Activated CD4-positive, alpha-beta T cell treated with anti-CD3 and anti-CD28 coated beads for 1 hour (primary cell): ENCODE measurements around the gene SBNO1.
"Not testable (repeated sequence)": the region's sequence is repeated elsewhere in the genome, so short reads cannot be mapped to it uniquely, and the experiment has no call there.

Source experiments
- DNase-seq: peaks from one replicate; pipeline ENCODE4 v3.0.0-alpha.2; 2020

SBNO1 gene

GRCh38 chr12:123336530-123336929 is 28.1 kb downstream of the SBNO1 start:
- DNase-seq = no peak

GRCh38 chr12:123335490-123335889 is 29.2 kb downstream of the SBNO1 start:
- no peak for DNase-seq

- DNase-seq = no peak
Observed at GRCh38 chr12:123329799-123330198, 34.8 kb downstream of the SBNO1 start.

DNA sequence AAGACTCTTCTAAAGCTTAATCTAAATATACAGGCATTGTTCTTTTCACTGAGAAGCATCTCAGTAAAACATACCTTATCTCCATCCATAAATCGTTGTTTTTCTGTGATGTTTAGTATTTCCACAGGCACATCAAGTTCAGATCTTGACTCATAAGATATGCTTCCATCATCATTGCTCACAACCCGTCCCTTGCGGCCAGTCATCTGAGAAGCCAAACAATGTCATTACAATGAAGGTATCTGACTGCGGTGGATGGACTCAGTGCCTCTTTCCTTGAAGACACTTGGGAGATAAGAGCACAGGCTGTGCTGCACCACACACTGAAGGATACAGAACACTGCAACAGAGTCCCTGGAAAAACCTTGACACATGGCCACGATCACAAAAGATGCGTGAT is 44.8 kb downstream of the SBNO1 start:
- DNase-seq = no peak

GRCh38 chr12:123319273-123319672 is 45.4 kb downstream of the SBNO1 start:
- no peak for DNase-seq

DNA sequence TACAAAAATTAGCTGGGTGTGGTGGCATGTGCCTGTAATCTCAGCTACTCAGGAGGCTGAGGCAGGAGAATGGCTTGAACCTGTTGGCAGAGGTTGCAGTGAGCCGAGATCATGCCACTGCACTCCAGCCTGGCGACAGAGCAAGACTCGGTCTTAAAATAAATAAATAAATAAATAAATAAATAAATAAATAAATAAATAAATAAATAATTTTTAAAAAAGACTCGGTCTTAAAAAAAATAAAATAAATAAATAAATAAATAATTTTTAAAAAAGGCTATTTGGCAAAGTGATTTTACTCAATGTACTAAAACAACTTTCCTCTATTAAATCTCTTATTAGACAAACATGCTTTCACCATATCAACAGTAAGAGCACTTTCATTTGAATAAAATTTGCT is 51.6 kb downstream of the SBNO1 start:
- not testable (repeated sequence) for DNase-seq

DNA sequence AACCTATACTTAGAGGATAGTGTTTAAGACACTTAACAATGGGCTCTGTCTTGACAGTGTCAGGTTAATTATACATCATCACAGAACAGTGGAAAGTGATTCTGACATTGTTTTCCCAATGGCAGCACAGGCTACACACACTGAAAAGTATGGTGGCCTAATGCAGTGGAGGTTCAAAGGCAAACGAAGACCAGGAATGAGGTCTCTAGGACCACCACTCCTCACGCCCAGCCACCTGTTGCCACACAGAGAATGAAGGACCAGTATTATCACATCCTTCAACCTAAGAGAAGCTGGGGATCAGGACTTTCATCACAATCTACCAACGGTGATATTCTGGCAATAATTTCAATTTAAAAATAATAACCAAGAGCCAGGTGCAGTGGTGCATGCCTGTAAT is 58.4 kb downstream of the SBNO1 start:
- no peak for DNase-seq

DNA sequence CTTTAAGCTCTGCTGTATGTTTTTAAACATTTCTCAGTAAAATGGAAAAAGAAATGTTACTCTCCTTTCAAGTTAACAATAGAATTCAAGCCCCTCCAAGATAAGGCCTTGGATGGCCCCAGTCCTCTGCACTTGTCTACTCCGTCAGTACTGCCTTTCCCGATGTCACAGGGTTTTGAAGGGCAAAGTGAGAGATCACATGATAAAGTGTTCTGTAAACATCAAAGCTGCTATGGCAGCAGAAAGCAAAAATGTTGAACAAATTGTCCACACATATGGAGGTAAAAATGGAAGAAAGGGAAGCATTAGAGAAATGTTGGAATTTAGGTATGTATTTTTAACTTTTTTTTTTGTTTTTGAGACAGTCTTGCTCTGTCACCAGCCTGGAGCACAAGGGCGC is 59.5 kb downstream of the SBNO1 start:
- no peak for DNase-seq

GRCh38 chr12:123293178-123293760 is 71.4 kb downstream of the SBNO1 start:
- no peak for DNase-seq

- DNase-seq = no peak
Observed at GRCh38 chr12:123289911-123290310, 74.7 kb downstream of the SBNO1 start.

DNA sequence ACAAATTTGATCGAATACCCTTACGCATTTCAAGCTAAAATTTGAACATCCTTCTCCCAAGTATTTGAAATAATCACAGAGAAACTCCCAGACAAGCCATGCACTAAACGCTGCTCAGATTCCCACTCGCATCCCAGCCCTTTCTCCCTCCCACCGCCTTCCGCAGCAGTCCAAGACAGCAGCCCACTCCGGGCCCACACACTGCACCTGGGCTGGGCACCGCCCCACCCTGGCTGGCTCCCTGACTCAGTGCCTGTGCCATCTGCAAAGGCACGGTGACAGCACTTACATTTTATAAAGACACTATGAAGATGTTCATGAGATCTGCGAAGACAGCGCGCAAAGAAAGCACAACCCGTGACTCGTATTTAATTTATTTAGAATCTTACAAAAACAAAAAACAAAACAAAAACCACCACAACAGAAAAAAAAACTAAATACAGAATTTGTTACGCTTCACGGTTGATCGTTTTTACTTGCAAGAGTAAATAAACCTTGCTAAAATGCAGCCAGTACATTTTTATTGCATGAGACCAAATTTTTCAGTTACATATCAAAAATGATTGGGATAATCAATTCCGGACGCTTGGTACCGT is 75.8 kb downstream of the SBNO1 start:
- no peak for DNase-seq

DNA sequence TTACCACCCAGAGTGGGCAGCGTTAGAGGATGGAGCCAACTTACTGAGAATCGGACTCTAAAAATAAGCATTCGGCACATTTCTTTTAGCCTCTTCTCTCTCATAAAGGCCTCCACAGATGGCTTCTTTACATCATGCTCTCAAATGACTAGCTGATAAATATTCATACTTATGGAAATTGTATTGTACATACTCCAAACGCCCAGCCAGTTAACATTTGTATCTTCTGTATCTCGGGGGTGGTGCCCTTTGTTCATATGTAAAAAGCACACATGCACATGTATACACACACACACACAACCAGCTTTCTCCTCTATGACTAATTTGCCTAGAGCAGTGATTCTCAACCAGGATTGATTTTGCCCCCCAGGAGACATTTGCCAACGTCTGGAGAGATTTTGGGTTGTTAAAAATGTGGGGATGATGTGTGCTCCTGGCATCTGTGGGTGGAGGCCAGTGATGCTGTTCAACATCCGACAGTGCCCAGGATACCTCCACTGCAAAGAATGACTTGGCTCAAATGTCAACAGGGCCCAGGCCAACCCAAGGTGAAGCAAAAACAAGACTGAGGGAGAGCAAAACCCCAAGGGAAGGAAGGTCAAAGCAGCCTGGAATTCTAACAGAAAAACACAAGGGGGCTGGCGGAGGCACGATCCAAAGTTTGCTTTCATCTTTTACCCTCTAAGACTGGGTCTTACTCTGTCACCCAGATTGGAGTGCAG is 77.8 kb downstream of the SBNO1 start:
- no peak for DNase-seq

GRCh38 chr12:123284669-123285068 is 80.0 kb downstream of the SBNO1 start:
- no peak for DNase-seq

- no peak for DNase-seq
Observed at GRCh38 chr12:123283461-123283860, 81.2 kb downstream of the SBNO1 start.

GRCh38 chr12:123282111-123282510 is 82.5 kb downstream of the SBNO1 start:
- DNase-seq = no peak

- no peak for DNase-seq
Observed at GRCh38 chr12:123280971-123281370, 83.7 kb downstream of the SBNO1 start.

- DNase-seq = no peak
Observed at GRCh38 chr12:123278101-123278627, 86.5 kb downstream of the SBNO1 start.

GRCh38 chr12:123273166-123273565 is 91.5 kb downstream of the SBNO1 start:
- DNase-seq = no peak

DNA sequence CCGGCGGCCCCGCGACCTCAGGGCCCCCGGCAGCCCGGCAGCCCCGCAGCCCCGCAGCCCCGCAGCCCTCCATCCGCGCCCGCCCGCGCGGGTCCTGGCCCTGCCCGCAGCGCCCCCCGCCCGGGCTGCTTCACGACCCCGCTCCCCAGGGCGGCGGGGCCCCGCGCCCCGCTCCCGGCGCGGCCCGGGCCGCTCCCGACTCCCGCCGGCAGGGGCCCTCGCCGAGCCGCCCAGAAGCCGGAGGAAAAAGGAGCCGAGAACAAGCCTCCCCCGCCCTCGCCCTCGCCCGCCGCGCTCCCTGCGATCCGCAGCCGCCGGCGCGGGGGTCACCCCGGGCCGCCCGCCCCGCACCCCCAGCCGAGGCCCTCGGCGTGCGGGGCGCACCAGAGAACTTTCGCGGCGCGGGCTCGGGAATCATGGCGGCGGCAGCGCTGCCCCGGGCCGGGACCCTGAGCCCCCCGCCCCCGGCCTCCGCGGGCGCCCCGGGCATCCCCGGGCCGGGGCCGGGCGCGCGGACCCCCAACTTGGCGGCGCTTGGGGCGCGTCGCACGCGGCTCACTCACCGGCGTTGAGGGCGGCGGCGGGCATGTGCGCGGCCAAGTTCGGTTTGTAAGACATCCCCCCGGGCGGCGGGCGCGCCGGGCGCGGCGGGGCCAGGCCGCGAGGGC is 93.5 kb downstream of the SBNO1 start:
- DNase-seq = peak; percentile 69

GRCh38 chr12:123270214-123271000 is 94.2 kb downstream of the SBNO1 start:
- no peak for DNase-seq

DNA sequence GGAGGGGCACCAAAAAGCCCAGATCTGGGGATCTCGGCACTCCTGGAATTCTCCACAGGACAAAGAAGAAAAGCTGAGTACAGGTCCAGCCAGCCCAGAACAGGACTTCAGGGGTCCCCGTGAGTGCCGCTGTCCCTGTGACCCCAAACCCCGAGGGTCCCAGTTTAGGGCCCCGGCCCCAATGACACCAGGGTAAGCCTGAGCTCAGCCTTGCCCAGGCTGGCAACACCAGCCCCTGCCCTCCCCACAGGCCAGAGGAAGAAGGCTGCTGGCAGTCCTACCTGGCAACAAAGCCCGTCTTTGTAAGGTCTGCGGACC is 94.8 kb downstream of the SBNO1 start:
- no peak for DNase-seq

- DNase-seq = no peak
Observed at GRCh38 chr12:123269395-123269892, 95.2 kb downstream of the SBNO1 start.

DNA sequence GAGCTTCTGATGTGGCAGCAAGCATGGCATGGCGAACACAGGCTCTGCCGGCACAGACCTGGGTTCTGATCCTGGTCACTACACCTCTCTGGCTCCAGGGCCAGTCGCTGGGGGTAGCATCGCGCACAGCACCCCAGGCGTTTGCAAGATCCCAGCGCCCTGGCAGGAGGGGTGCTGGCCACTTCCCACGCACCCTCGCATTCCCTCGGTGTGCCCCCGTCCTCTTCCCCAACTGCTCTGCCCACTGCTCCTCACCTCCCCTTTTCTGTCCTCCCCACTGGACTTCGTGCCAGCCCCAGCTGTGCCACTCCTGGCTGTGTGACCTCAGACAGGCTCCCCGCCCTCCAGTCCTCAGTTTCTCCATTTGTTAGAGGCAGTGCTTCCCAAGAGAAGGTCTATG is 95.8 kb downstream of the SBNO1 start:
- DNase-seq = no peak
